Upper lobe of right lung (tissue), 1 donor: ENCODE data around the gene RPSA. TPM values are rescaled to one million over a fixed set of nuclear protein-coding genes. Genes with fewer than 3 reads are reported as not detected.

ENCODE experiments used
- ATAC-seq: fragments of 200-7000 bp; cut with Tn5 transposase; one replicate; pipeline ENCODE4 v1.9.1; 2020; ENCODE audit warnings: mild to moderate bottlenecking, moderate library complexity
- DNase-seq: peaks from one replicate; pipeline ENCODE4 v3.0.0-alpha.2; 2020
- H3K27ac ChIP-seq: fragments of 200-600 bp; one replicate; pipeline ENCODE4 v1.8.0; 2022
- H3K27me3 ChIP-seq: fragments of 200-600 bp; one replicate; pipeline ENCODE4 v1.8.0; 2022; ENCODE audit warnings: mild to moderate bottlenecking
- H3K36me3 ChIP-seq: fragments of 200-600 bp; one replicate; pipeline ENCODE4 v1.8.0; 2022
- H3K4me1 ChIP-seq: fragments of 200-600 bp; one replicate; pipeline ENCODE4 v1.8.0; 2022
- H3K4me3 ChIP-seq: fragments of 200-600 bp; one replicate; pipeline ENCODE4 v1.8.0; 2022; ENCODE audit warnings: mild to moderate bottlenecking
- H3K9me3 ChIP-seq: fragments of 200-600 bp; one replicate; pipeline ENCODE4 v1.8.0; 2022
- CTCF ChIP-seq: fragments of 200-600 bp; IDR thresholded peaks from one replicate; pipeline ENCODE4 v1.8.0; 2022; ENCODE audit warnings: antibody characterized with exemption
- intact Hi-C: fragments of 100-400 bp; cut with DNase I; formaldehyde crosslinking; loops from one replicate; pipeline ENCODE4 v1.11.0; 2022
- total RNA-seq: library from RNA; stranded (reverse); fragmentation: NEBNext Ultra II Directional; extraction: Animal tissue kit (Norgen Biotek cat#: 25700); gene quantifications from one replicate; pipeline ENCODE4 v1.2.1, GENCODE V29; 2021
- donor health status: DM: no; HTN: yes; CAD: no; lungs with severe emphysema.

RPSA gene
- total RNA-seq, 1 donor from 2014 or later, result 732 TPM

DNA sequence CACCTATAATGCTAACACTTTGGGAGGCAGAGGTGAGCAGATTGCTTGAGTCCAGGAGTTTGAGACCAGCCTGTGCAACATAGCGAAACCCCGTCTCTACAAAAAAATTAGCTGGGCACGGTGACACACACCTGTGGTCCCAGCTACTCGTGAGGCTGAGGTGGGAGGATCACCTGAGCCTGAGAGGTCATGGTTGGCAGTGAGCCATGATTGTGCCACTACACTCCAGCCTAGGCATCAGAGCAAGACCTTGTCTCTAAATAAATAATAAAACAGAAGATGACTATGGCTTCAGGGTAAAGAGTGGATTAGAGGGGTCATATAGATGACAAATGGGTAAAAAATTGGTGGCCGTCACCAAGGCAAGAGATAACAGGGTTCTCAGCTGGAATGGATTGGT, 20.2 kb upstream of the RPSA start:
- H3K4me1 ChIP-seq, result peaks cover 13% of the 10 kb centered on the region
- no peak for TF ChIP-seq CTCF
- no peak for ATAC-seq

DNA sequence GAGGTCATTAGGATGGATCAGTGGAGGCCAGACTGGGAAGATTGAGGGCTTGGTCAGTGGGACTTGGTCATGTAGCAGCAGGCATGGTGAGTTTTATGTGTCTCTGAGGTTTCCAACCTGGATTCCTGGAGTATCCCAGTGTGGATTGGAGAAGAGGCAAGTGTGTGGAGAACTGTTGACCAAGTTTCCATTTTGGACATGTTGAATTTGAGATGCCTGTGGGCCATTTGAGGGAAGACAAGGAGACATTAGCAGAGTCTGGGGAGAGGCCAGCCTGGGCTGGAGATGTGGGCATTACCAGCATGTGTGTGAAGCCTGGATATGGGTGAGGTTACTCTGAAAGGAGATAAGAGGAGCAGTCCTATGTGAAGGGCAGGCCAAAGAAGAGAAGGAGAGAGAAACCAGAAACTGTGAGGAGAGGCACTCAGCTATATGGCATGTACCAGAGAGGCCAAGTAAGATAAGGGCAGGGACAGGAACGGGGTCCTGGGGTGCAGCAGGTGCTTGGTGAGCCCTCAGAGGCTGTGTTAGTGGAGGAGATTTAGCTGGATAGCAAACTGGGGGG, 19.0 kb upstream of the RPSA start:
- Histone ChIP-seq H3K9me3 (no peaks in the 10 kb centered on the region), H3K27me3 (no peaks in the 10 kb centered on the region), H3K4me1 (peaks cover 11% of the 10 kb centered on the region), H3K4me3 (no peak overlapping the region), H3K27ac (no peak overlapping the region), H3K36me3 (peaks cover 36% of the 10 kb centered on the region)
- ATAC-seq (no peak), DNase-seq (no peak)
- intact Hi-C loops, result no loop called here
- TF ChIP-seq CTCF, result no peak

More for the DNA sequence above, 20.2 kb upstream of the RPSA start:
- Histone ChIP-seq H3K4me3 (no peak overlapping the region), H3K9me3 (no peaks in the 10 kb centered on the region), H3K36me3 (peaks cover 24% of the 10 kb centered on the region), H3K27ac (no peak overlapping the region), H3K27me3 (no peaks in the 10 kb centered on the region)
- DNase-seq, result no peak
- intact Hi-C loops, result no loop called here

GRCh38 chr3:39388153-39388552, 18.4 kb upstream of the RPSA start:
- no peaks in the 10 kb centered on the region for H3K9me3 ChIP-seq
- intact Hi-C loops, result no loop called here
- TF ChIP-seq CTCF, result no peak
- ATAC-seq (no peak), DNase-seq (no peak)
- no peaks in the 10 kb centered on the region for H3K27me3 ChIP-seq
- H3K4me1 ChIP-seq, result peaks cover 6% of the 10 kb centered on the region
- H3K27ac ChIP-seq, result no peak overlapping the region
- H3K36me3 ChIP-seq, result peaks cover 41% of the 10 kb centered on the region
- H3K4me3 ChIP-seq, result no peak overlapping the region

DNA sequence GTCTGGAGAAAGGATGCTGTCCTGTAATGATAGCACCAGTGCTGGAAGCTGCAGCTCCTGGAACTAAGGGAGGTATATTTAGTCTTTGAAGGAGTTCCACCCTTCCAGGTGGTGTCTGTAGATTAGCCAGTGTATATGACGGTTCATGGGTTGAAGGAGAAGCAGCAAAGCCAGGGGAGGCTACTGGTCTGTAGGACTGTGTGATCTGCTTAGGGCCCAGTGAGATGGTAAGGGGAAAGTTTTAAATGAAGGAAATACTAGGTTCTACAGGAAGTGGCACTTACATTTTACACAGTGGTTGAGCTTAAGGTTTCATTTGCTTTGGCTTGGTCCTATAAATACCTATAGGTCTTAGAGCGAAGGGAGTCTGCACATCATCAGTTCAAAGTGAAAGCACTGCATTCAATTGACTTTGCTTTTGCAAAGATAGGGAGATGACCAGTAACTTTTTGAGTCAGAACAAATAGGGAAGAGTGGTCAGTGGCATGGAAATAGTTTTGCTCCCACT, 17.7 kb upstream of the RPSA start:
- no peak for TF ChIP-seq CTCF
- intact Hi-C loops, result no loop called here
- ATAC-seq (no peak), DNase-seq (no peak)
- H3K27ac ChIP-seq, result no peak overlapping the region
- no peaks in the 10 kb centered on the region for H3K27me3 ChIP-seq
- H3K4me3 ChIP-seq, result no peak overlapping the region
- peaks cover 48% of the 10 kb centered on the region for H3K36me3 ChIP-seq
- peaks cover 6% of the 10 kb centered on the region for H3K4me1 ChIP-seq
- H3K9me3 ChIP-seq, result no peaks in the 10 kb centered on the region

- Histone ChIP-seq H3K27ac (no peak overlapping the region), H3K27me3 (no peaks in the 10 kb centered on the region), H3K9me3 (no peaks in the 10 kb centered on the region), H3K36me3 (peaks cover 62% of the 10 kb centered on the region), H3K4me3 (no peak overlapping the region), H3K4me1 (no peaks in the 10 kb centered on the region)
- TF ChIP-seq CTCF, result no peak
- no peak for DNase-seq
- no peak for ATAC-seq
- intact Hi-C loops, result no loop called here
These were observed 16.3 kb upstream of the RPSA start for GRCh38 chr3:39390181-39390580.

DNA sequence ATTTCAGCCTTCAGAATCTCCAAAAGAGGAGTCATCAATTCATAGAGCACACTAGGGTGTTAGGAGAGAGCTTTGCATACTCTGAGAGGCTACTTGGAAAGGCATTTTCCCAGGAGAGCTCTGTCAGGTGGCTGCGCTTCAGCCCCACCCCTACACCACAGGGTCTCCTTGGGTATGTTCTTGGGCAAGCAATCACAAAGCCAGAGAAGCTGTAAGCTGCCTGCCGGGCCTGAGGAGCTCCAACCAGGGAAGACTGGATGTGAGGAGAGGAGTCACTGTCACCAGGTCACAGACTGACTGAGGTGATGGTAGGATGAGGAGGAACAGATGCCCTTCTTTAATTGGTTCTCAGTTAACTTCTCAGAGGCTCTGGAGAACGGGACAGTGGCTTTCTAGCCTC, 9.8 kb upstream of the RPSA start:
- ATAC-seq (no peak), DNase-seq (no peak)
- H3K27ac ChIP-seq, result no peak overlapping the region
- no peaks in the 10 kb centered on the region for H3K4me1 ChIP-seq
- no peaks in the 10 kb centered on the region for H3K9me3 ChIP-seq
- no peaks in the 10 kb centered on the region for H3K27me3 ChIP-seq
- TF ChIP-seq CTCF, result no peak
- intact Hi-C loops, result no loop called here
- peaks cover 62% of the 10 kb centered on the region for H3K36me3 ChIP-seq
- H3K4me3 ChIP-seq, result no peak overlapping the region
